Lower leg skin (tissue), 4 donors: ENCODE results near the gene CHAT. TPM values are rescaled to one million over a fixed set of nuclear protein-coding genes. Genes with fewer than 3 reads are reported as not detected.

ENCODE experiments used
- DNase-seq, 2 donors: peaks; one replicate each; pipeline ENCODE4 v3.0.0-alpha.2; 2019; ENCODE audit warnings: low spot score in 2 of 2
- H3K4me3 ChIP-seq: fragments of 200-600 bp; sonication (generic); 2 replicates; pipeline ENCODE4 v1.5.1; 2017; ENCODE audit warnings: mild to moderate bottlenecking, low read depth; ENCODE audit not compliant: poor library complexity, severe bottlenecking
- CTCF ChIP-seq, 3 donors: fragments of 450-650 bp; IDR thresholded peaks; one replicate each; pipeline ENCODE4 v1.5.1; 2016; ENCODE audit warnings: antibody characterized with exemption in 3 of 3, mild to moderate bottlenecking in 3 of 3, moderate library complexity in 2 of 3
- POLR2A ChIP-seq, 2 donors: fragments of 450-650 bp; IDR thresholded peaks; one replicate each; pipeline ENCODE4 v1.6.1; 2016 to 2017; ENCODE audit warnings: antibody characterized with exemption in 2 of 2, mild to moderate bottlenecking in 1 of 2, moderate library complexity in 1 of 2
- WGBS, 2 donors: methylation state at CpG; one replicate each; pipeline ENCODE4 v1.1.5; 2018; 5-methylcytosine and 5-hydroxymethylcytosine counted together
- intact Hi-C: fragments of 100-400 bp; cut with DNase I; formaldehyde crosslinking; loops from one replicate; pipeline ENCODE4 v1.15.0; 2023; ENCODE audit warnings: low total_unique reads
- total RNA-seq, 4 donors: library from RNA; depleted of rRNA; stranded (reverse); fragments of >200 nt; gene quantifications; one replicate each; pipeline ENCODE4 v1.1.0, GENCODE V29; 2016

Gene CHAT
- total RNA-seq, 4 donors from 2014 or later, result not detected

- DNase-seq, result no peak
- 51 to 56% methylated on average over 7 of the region's 7 CpGs for WGBS, 2 donors
Observed at GRCh38 chr10:49696311-49696710, 82.5 kb downstream of the CHAT start.

GRCh38 chr10:49698679-49699078 lies 84.8 kb downstream of the CHAT start:
- intact Hi-C loops, result no loop called here
- no peak overlapping the region for H3K4me3 ChIP-seq
- TF ChIP-seq POLR2A (IDR thresholded peaks at IDR 0.05) (no peak), CTCF (IDR thresholded peaks at IDR 0.05) (no peak)
- DNase-seq, result no peak
- 80 to 82% methylated on average over 9 of the region's 9 CpGs for WGBS, 2 donors

More at GRCh38 chr10:49696311-49696710, 82.5 kb downstream of the CHAT start:
- intact Hi-C loops, result no loop called here
- TF ChIP-seq CTCF (IDR thresholded peaks at IDR 0.05) (no peak), POLR2A (IDR thresholded peaks at IDR 0.05) (no peak)
- H3K4me3 ChIP-seq, result no peak overlapping the region

GRCh38 chr10:49700211-49700610 lies 86.4 kb downstream of the CHAT start:
- H3K4me3 ChIP-seq, result no peak overlapping the region
- intact Hi-C loops, result no loop called here
- WGBS, 2 donors, result 92 to 93% methylated on average over 3 of the region's 3 CpGs
- no peak for DNase-seq
- no peak for TF ChIP-seq CTCF (IDR thresholded peaks at IDR 0.05)
- no peak for TF ChIP-seq POLR2A (IDR thresholded peaks at IDR 0.05)

GRCh38 chr10:49700997-49701396 lies 87.2 kb downstream of the CHAT start:
- DNase-seq, result no peak
- no peak for TF ChIP-seq CTCF (IDR thresholded peaks at IDR 0.05)
- H3K4me3 ChIP-seq, result no peak overlapping the region
- 15 to 20% methylated on average over 3 of the region's 3 CpGs for WGBS, 2 donors
- intact Hi-C loops, result no loop called here

- WGBS, 2 donors, result 76 to 81% methylated on average over 3 of the region's 3 CpGs
- DNase-seq, result no peak
- no peak for TF ChIP-seq CTCF (IDR thresholded peaks at IDR 0.05)
- no peak for TF ChIP-seq POLR2A (IDR thresholded peaks at IDR 0.05)
- intact Hi-C loops, result no loop called here
- no peak overlapping the region for H3K4me3 ChIP-seq
Observed at GRCh38 chr10:49707585-49707984, 93.7 kb downstream of the CHAT start.

- no peak for DNase-seq
Observed at GRCh38 chr10:49709934-49710333, 96.1 kb downstream of the CHAT start.

More at GRCh38 chr10:49709934-49710333, 96.1 kb downstream of the CHAT start:
- intact Hi-C loops, result no loop called here
- TF ChIP-seq POLR2A (IDR thresholded peaks at IDR 0.05) (no peak), CTCF (IDR thresholded peaks at IDR 0.05) (no peak)
- H3K4me3 ChIP-seq, result no peak overlapping the region
- WGBS, 2 donors, result 72 to 75% methylated on average over 5 of the region's 5 CpGs
